Pulmonary artery endothelial cell (primary cell): ENCODE measurements around the gene FHL3. TPM values are rescaled to one million over a fixed set of nuclear protein-coding genes. Genes with fewer than 3 reads are reported as not detected.
"Not testable (repeated sequence)": the region's sequence is repeated elsewhere in the genome, so short reads cannot be mapped to it uniquely, and the experiment has no call there.

Source experiments
- DNase-seq: peaks from one replicate; pipeline ENCODE4 v3.0.0-alpha.2; 2011; ENCODE audit warnings: low read depth, low spot score
- total RNA-seq: library from RNA; depleted of rRNA; stranded (reverse); fragments of >200 nt; gene quantifications from 2 replicates; pipeline ENCODE4 v1.2.3, GENCODE V29; 2014

The FHL3 gene
- total RNA-seq, 1 donor from 2014 or later = 13.9 TPM

DNA sequence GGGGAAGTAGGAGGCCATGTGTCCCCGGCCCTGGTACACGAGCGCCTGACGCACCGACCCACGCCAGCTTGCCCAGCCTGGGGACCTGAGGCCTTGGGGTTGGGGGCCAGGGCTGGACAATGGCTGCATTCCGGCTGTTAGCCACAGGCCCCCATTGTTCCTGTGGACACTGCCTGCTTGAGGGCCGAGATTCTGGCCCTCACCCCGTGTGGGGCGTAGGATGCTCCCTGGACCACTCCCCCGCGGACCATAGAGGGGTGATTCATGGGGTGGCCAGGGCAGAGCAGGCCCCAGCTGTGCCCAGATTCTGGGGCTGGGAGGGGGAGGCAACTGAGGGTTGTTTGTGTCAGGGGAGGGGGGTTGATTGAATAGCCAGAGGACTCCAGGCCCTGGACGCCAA lies 29.6 kb upstream of the FHL3 start:
- DNase-seq = no peak

DNA sequence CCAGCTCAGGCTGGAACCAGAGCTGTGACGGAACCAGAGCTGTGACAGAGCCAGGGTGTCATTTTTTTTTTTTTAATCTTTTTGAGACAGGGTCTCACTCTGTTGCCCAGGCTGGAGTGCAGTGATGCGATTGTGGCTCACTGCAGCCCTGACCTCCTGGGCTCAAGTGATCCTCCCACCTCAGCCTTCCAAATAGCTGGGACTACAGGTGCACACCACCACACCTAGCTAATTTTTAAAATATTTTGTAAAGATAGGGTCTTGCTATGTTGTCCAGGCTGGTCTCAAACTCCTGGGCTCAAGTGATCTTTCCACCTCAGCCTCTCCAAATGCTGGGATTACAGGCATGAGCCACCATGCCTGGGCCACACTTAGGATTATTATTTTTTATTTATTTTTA lies 27.7 kb upstream of the FHL3 start:
- not testable (repeated sequence) for DNase-seq

DNA sequence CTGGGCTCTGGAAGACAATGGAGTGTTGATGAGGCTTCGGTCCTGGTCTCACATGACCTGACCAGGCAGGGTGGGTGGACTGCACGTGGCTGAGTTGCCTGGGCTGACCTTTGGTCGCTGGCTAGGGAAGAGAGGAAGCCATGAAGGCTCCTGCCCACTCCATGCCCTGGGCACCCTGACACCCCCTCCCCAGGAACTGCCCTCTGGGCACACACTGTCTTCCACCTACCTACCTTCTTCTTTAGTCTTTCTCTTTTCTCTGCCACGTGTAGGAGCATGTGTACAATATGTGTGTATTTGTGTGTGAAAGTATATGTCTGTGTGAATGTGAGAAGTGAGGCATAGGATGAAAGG lies 26.2 kb upstream of the FHL3 start:
- DNase-seq = no peak

DNA sequence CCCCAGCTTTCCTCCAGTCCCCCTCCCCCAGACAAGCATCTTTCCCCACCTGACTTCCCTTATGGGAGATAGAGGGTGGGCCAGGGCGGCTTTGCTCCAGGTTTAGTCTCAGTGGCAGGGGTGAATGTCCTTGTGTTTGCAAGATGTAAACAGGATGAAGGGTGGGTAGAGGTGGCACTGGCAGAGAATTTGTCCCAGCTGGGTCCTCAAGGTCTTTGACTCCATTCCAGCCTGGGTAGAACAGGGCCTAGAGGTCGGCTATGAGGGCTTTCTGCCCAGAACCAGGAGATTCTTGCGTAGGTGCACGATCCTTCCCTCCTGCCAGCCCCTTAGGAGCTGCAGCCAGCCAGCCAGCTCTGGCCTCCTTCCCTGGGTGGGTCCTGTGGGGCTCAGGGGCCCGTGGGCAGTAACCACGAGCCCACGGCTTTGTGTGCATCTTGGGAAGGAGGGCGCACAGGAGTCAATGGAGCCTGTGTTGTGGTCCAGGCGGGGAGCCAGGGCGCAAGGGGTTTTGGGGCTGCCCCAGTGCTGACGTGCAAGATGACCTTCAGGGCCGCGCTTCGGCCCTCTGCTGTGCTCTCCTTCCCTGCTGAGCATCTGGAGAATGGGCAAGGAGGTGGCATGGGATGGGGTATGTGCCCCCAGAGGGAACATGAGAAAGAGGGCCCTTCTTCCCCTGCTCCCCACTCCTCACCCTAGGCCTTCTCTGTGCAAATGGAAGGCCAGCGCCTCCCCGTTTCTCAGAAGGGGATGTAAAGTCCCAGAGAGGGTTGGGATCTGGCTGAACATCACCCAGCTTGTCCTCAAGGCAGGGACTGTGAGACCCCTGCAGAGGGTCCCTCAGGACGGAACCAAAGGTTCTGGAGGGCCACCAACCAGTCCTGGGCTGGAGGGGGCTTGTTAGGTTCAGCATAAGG lies 25.5 kb upstream of the FHL3 start:
- no peak for DNase-seq

DNA sequence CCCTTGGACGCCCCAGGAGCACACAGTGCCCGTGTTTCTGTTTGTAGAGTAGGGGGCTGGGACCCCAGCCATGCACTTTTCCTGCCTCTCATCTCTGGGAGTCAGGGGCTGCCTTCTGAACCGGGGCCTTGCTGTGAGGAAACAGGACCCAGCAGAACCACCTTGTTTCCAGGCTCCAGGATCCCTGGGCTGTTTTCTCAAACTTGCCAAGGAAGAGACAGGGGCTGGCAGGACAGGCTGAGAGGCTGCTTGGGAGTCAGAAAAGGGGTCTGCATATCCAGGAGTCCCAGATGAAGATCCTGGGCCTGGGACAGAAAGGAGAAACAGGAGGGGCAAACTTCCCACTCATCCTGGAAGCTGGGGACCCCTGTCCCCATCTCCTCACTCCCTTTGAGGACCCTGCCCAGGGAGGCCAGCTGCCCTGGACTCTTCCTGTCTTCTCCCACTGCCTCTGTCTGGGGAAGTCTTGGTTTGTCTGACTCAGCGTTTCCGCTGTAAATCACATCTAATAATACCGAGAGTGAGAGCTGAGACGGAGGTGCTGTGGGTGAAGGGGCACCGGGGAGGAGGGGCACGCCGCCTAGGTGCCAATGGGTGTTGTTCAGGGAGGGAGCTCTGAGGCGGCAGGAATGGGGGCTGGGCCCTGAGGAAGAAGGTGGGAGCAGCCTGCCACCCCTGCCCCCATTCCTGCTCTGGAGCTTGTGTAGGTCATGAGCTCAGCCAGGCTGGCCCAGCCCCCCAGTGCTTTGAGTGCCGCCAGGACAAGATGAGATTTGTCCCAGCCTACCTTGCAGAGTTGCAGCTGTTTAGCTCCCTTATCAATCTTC lies 24.6 kb upstream of the FHL3 start:
- DNase-seq = no peak

DNA sequence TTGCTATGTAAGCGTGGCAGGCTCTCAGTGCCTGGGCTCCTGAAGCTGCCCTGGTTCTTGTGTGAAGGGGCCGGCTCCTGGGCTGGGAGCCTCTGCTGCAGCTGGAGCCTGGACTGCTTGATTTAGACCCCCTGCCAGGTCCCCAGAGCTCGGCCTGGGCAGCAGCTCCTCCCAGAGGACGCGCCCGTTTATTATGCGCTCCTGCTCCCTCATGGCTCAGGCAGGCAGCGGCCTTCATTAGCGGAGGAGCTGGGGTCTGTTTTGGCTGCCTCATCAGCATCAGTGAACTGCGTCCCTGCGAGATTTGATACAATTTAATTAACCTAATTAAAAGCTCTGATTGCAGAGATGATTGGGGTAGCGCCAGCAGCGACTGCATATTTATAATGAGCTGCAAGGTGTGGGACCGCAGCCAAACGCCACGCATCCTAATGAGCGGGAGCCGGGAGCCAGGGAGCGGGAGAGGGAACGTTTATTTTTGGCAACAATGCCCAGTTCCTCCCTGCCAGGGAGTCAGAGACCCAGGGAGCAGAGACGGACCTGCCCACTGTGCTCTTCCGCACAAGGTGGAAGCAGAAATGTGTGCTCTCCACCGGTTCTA lies 23.9 kb upstream of the FHL3 start:
- DNase-seq = no peak

DNA sequence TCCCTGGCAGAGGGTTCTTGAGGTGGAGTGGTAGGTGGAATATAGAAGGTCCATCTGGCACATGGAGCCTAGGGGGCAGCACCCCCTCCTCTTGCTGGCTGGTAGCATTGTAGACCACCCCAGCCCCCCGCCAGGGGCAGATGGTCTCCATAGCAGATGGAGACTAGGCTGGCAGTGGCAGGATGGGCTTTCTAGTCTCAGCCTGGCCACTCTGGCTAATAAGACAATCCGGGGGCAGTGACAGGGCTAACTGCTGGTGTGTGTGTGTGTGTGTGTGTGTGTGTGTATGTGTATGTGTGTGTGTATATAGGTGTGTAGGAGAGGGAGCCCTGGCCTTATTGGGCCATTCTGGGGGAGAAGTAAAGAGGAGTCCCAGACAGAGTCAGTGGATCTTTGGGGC lies 23.4 kb upstream of the FHL3 start:
- DNase-seq = no peak

DNA sequence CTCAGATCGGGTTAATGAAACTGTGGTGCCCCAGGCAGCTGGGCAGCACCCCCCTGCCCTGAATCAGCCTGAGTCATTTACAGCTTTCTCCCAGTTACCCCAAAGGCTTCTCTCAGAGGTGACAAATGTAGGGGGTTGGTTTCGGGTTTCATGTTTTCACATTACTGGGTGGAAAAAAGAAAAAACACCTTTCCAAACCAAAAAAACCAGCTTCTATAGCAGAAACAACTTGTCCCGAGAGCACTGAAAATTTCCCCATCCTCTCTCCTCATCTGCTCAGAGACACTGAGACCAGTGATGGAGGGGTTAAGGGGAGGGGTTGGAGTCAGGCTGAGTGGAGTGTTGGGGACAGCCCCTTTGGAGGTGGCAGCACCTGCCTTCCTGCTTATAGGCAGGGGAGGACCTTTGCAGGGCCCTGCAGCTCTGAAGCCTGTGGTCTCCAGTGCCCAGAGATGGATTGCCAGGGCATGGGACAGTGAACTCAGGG lies 22.8 kb upstream of the FHL3 start:
- no peak for DNase-seq

DNA sequence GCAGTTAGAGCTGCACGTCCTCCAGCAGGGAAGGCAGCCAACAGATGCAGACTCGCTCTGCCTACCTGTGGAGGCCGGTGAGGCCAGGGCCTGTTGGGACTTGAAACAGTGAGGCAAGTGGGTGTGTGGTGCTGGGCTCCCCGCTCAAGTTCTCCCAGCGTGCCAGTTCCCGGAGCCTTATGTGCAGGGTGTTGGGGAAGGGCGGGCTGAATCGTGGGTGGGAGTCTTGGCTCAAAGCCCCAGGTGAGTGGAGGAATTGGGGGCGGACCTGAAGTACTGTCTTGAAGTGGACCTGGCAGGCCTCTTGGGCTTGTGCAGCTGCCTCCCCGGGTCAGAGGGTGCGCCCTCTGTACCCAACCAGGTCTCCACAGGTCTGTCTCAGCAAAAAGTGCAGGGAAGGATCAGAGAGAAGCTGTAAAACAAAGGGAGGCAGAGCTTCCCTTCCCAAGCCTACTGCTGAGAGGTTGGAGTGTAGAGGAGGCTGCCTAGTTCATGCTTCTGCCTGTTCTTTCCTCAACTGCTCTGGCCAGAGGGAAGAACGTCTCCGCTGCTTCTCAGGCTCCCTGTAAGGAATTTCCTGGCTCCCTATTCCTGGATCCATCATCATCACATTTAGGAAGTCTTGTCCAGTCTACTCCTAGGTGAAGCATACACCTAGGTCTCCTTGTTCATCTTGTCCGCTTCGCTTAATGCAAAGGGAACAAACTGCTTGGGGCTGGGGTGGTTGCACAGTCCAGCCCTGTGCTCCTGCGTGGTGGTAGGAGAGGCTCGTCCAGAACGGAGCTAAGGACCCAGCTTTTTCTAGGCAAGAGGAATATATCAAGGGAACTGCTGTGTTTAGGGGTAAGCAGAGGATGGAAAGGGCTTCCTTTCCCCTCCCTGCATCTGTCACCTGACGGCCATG lies 22.1 kb upstream of the FHL3 start:
- DNase-seq = no peak

DNA sequence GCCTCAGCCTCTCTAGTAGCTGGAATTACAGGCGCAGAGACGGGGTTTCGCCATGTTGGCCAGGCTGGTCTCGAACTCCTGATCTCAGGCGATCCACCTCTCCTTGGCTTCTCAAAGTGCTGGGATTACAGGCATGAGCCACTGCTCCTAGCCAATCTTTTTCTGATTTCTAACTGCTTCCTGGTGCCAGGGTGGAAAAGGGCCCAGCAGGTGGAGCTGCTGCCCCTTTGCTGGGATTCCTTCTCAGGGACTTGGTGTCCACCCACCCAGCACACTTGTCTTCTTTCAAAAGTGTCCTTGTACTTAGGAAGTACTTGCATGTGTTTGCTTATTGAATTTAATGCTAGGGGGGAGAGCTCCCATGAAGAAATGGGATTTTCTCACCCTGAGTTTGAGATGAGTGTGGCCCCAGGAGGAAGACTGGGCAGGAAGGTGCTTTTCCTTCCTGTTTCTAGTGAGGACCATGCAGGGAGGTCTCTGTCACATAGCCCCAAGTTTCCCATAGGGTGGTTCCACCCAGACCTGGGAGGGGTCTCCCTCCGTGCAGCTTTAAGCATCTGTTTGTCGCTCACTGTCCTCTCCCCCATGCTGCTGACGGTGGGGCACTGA lies 21.4 kb upstream of the FHL3 start:
- DNase-seq = no peak

DNA sequence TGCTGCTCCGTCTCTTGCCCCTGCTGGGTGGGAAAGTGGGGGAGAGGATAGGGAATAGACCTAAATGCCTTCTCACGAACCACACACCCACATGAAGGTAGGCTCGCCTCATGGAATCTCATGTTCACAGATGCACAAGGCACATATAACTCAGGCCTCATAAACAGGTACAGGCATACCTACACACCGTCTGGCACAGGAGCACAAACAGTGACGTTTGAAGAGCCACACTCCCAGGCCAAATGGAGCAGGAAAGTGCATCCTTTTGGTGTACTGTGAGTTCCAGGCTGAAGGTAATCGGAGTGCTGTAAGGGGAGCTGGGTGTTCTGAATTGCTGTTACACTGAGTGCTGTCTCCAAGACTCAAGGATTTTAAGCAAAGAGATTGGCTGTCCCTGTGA lies 20.4 kb upstream of the FHL3 start:
- no peak for DNase-seq

DNA sequence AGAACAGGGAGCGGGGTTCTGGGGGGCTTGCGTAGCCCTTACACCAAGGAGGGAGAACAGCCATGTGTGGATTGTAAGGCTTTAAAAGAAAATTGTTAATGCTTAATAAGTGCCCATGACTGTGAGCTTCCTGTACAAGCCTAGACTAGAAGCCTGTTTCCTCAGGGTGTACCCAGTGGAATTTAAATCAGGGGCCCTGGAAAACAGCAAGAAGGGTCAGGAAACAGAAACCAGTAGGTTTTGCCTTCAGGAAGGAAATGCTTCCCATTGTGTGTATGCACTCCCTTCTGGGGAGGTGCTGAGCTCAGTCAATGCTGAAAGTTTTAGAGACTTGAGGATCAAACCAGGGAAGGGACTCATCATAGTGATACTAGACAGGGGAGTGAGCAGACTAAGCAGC lies 19.9 kb upstream of the FHL3 start:
- DNase-seq = no peak

DNA sequence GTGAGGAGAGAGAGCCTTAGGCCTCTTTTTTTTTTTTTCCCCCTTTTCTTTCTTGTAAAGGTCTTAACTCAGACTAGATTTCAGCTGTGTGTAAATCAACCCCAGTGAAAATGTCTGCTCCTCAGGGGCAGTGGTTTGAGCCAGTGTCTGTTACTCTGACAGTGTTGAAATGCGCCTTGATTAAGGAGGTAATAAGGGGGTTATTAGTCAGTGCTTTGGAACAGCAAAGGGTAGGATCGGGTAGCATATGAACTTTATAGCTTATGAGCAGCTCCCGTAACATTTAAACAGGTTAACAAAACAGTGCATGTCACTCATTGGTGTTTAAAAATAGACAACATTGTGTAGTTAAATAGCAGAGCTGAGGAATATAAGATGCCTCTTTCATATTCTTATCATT lies 17.5 kb upstream of the FHL3 start:
- no peak for DNase-seq

DNA sequence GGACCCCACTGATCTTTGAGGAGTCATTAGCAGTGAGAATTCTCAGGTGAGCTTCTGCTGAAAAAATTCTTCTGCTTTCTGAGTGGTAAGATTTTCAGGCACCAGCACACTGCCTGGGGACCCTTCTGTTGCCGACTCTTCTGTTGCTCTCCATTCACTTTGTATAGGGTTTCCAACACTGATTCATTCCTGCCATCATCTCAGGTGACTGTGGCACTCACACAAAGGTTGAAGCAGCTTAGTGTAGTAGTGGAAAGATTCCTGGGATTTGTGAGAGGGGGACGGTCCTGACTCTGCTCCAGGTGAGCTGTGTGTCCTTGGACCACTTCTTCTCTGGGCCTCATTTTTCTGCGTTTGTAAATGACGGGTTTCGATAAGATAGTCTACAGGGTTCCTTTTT lies 16.7 kb upstream of the FHL3 start:
- no peak for DNase-seq

DNA sequence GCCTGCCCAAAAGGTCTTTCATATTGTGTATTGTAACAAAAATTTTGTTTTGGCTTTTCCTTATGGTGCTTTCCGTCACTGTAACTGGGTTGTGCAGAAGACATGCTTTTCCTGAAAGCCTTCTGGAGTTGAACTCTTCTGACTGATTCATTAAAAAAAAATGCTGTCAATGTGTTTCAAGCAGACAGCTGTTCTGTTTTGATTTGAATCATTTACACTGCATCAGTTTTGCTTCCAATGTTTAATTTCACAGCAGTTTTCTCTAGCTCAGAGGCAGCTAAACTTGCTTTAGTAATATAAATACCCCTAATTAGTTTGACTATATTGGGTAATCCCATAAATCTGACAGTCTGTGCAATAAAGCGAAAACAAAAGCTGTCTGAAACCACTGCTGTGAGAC lies 15.1 kb upstream of the FHL3 start:
- DNase-seq = no peak

DNA sequence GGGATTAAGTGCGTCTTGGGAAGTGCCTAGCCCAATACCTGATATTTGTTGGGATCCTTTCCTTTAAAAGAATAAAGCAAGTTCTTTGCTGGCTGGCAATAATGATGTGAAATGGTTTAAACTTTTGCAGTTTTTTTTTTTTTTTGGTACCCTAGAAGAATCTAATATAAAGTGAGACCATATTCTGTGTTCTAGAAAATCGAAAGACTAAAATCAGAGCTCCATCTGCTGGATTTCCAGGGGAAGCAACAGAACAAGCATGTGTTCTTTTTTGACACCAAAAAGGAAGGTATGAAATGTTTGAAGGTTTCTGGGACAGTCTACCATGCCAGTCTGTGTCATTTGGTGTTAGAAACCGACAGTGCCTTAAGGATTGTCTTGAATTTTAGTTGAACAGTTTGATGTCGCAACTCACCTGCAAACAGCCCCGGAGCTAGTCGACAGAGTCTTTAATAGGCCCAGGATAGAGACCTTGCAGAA lies 13.6 kb upstream of the FHL3 start:
- DNase-seq = no peak

DNA sequence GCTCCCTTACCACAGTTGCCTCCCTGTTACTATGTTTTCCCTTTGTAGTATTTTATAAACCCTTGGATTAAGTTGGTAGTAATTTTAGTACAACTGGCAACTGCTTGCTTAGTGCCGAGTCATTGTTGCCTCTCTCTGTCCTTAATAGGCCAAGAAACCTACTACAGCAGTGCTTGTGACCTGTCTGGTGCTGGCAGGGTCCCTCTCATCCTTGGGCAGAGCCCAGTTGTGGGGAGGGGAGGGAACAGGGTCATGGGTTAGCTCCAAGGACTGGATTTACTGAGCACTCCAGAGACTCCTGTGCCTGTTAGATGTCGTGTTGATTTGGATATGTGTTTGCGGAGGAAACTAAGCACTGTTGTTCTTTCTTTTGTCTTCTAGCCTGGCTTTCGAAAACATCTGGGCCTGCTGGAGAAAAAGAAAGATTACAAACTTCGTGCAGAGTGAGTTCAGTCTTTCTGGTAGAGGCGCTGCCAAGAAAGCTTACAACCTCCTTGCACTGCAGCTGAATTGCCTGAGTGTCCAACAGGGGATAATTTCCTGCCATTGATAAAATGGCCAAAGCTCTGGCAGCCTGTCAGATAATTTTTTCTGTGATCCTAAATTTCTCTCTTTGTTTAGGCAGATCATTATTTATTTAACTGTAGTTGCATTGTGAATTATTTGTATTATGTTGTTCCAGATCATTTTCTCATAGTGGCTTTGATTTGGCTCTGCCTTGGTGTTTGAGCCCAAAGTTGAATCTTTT lies 10.8 kb upstream of the FHL3 start:
- no peak for DNase-seq

DNA sequence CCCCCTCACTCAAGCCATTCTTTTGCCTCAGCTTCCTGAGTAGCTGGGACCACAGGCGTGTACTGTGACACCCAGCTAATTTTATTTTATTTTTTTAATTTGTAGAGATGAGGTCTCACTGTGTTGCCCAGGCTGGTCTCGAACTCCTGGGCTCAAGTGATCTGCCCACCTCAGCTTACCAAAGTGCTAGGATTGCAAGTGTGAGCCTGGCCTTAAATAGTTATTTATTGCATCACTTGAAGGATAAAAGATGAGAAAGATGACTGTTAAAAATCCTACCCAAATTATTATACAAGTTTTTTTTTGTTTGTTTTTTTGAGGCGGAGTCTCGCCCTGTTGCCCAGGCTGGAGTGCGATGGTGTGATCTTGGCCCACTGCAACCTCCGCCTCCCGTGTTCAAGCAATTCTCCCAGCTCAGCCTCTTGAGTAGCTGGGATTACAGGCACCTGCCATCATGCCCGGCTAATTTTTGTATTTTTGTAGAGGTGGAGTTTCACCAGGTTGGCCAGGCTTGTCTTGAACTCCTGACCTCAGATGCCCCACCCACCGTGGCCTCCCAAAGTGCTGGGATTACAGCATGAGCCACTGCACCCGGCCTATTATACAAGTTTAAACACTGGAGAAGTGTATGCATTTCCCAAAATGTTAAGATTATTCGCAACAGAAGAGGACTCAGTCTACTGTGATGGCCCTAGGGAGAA lies 9.6 kb upstream of the FHL3 start:
- no peak for DNase-seq

DNA sequence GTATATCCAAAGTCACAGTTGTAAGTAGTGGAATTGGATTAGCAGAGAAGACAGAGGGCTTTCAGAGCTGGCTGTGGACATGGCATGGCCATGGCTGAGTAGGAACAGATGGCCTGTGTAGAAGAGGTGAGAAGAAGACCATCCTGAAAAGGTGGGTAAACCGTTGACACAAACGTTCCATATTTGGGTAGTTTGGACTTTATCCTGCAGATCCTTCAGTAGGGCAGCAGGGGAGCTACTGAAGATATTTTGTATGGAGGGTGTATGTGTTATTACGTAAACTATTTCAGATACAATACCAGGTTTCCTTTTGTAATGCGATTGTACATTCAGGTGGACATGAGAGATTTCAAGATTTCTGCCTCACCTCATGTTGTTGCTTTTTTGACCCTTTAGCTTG lies 8.9 kb upstream of the FHL3 start:
- no peak for DNase-seq
